HG03108 (cell line): ENCODE results near the gene PNMA6F.
A peak's percentile ranks its signal among the peaks of the same experiment; 100 is the strongest.
"Not testable (repeated sequence)": the region's sequence is repeated elsewhere in the genome, so short reads cannot be mapped to it uniquely, and the experiment has no call there.

Experiments
- ATAC-seq: cut with Tn5 transposase; IDR thresholded peaks from one replicate; pipeline ENCODE4 v1.9.1; 2021; ENCODE audit warnings: moderate library complexity; ENCODE audit not compliant: unreplicated experiment

Gene PNMA6F

DNA sequence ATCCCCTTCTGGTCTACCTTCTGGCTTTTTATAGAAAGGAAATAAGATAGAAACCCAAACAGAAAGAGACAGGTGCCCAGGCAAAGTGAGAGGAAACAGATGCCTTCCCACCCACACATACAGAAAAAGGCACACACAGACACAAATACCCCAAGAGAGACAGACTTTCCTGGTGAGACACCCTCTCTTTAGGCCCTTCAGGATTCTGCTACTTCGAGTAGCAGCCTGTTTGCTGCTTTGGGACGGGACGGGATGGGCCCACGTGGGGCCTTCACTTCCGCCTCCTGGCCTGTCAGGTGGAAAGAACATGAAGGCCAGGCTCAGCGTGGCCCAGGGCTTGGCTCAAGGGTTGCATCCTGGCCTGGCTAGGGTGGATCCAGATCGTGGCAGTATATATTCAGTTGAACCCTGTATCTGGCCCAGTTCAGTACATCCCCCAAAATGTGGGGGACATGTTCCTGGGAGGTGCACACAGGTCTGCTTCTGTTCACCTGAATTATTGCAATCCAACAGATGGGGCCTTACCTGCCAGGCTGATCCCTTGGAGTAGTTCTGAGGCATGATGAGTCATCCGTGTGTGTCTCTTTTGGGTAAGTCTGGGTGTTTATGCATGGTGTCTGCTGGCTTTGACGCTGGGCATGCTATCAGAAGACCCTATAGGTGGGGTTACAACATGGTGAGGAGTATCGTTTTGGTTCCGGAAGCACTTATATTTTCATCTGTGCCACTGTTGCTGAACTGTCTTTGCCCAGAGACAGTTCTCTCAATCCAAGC lies 14.7 kb upstream of the PNMA6F start:
- no peak for ATAC-seq

DNA sequence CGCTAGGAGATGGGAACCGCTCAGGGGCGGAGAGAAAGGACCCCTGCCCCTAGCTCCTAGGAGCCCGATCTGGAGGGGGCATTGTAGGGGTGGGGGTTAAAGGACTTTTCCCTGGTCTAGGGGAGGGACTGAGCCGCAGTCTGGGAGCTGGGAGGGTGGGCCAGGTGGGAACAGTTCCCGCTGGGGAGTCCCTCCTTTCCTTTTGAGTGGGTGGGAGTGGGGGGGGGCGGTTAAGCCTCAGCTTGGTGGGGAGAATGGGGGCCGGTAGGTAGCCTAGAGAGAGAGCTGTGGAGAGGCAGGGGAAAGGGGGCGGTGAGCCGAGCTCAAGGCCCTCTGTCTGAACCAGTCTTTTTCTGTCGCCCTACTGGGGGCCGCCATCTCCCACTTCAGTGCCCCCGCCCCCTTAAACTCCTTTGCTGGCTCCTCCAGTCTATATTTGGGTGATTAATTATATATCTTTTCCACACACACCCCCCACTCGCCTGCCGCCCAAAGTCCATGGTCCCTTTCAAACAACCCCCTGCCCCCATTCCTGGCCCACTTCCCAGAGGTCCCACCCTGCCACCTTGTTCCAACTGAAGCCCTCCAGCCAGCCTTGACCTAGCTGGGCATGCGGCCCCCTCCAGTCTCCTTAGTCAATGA lies 13.2 kb upstream of the PNMA6F start:
- no peak for ATAC-seq

DNA sequence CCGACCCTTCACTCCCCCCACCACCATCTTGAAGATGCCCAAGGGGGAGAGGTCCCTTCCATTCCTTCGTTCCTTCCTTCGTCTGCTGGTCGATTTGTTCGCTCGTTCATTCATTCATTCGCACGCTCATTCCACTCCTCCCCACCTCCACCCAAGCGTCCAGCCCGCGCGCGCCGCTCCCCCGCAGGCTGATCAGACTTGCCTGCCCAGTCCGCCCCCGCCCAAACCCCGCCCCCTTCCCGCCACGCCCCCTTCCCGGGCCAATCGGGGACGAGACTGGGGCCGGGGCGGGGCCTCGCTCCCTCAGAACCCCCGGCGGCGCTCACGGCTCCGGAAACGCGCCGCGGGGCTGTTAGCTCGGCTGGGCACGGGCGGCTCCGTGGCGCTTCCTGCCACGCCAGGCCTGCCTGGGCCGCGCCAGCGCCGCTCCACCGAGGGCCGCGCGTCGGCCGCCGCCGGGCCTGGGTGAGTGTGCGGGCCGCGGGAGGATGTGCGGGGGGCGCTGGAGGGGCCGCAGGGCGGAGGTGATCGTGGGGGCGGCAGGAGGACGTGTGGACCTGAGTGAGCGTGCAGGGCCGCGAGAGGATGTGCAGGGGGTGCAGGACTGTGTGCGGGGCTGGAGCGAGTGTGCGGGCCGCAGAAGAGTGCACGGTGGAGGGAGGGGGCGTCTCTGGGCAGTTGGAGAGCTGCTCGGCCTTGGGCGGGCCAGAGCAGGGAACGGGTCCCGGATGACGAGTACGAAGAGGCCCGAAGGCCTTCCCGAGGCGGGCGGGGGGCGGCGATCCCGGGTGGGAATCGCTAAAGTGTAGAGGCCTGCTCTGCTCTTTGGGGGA lies 12.5 kb upstream of the PNMA6F start, which contains the start of gene ZNF275:
TSS of gene ZNF275 (plus strand) at position 333 of the 833 bp plus-strand sequence. CDS start 2,527 bp downstream, outside the sequence.
- peak; percentile 88 for ATAC-seq

DNA sequence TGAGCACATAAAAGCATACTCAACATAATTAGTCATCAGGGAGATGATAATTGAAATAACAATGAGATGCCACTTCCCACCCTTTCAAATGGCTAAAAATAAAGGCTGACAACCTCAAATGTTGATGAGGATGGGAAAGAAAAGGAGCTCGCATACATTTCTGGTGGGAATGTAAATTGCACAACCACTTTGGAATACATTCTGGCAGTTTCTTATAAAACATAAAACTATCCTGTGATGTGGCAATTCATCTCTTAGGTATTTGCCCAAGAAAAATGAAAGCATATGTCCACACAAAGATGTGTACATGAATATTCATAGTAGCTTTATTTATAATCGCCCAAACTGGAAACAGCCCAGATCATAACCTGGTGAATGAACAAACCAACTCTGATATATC lies 11.7 kb upstream of the PNMA6F start:
- no peak for ATAC-seq

DNA sequence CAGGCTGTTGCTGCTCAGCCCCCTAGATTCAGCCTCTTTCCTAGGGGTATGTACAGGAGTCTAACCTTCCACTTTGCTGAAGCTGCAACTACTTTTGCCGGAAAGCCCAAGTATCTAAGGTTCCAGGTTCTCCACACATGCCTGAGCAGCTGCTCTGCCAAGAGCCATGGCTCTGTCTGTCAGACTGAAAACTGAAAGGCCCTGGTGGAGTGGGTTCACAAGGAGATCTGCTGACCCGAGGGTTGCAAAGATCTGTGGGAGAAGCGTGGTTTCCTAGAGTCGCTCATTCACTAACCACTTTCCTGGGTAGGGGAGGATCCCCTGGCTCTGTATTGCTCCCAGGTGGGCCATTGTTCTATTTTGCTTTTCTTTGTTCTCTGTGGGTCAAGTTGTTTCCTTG lies 6.0 kb upstream of the PNMA6F start:
- no peak for ATAC-seq

DNA sequence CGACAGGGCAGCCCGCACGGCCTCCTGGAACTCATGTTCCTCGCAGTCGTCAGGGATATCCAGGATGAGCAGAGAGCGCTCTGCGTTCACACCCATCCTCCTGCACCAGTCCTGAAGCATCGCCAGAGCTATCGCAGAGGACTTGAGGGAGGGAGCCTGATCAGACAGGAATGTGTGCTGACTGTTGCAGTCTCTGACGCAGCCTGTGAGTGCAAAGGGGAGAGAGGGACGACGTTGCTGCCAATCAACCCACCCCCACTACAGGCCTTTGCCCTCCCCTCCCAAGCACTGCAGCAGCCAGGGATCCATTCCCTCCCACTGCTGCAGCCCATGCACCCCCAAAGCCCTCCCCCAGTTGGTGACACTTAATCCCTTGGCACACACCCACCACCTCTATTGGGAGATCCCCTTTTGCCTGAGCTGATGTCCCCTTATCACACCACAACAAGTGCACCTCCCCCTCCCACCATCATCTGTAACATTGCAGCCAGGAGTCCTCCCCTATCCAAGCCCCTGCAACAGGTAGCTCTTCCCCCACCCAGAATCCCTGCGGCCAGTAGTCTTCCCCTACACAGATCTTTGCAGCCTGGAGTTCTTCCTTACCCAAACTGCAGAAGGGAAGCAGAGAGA lies 897 bp downstream of the PNMA6F start:
- no peak for ATAC-seq

DNA sequence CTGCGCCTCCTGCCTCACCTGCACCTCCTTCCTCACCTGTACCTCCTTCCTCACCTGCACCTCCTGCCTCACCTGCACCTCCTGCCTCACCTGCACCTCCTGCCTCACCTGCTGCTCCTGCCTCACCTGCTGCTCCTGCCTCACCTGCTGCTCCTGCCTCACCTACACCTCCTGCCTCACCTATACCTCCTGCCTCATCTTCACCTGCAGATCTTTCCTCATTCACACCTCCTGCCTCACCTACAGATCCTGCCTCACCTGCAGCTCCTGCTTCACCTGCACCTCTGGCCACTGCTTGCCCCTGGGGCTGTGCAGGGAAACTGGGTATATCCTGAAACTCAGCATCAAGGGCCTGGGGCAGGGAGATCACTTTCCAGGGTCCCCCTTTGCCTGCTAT lies 1.5 kb downstream of the PNMA6F start:
- not testable (repeated sequence) for ATAC-seq

DNA sequence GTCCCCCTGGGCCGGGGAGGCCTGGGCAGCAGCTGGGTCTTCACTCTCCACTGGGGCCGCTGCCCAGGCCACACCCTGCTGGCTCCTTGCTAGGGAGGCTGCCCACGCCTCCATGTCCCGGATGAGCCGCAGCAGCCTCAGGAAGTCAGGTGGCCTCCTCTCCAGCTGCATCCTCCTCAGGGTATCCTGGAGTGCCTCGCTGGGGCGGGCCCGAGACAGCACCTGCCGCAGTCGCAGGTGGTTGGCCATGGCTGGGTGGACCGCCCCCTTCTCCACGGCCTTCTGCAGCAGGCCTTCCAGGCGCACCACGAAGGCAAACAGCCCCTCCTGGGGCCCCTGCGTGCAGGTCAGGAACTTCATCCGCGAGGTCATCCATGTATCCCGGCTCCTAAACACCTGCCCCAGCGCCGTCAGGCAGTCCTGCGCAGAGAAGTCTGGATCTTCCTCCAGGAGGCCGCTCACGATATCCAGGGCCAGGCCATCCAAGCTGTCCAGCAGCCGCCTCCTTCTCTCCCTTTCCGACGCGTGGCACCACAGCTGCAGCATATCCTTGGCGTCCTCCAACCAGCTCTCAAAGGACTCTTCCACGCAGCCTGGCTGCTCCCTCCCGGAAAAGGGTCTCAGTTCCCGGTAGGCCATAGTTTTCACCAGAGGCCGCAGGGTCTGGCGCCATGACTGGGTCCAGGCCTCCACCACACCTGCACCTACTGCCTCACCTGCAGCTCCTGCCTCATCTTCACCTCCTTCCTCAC lies 2.1 kb downstream of the PNMA6F start:
- no peak for ATAC-seq

DNA sequence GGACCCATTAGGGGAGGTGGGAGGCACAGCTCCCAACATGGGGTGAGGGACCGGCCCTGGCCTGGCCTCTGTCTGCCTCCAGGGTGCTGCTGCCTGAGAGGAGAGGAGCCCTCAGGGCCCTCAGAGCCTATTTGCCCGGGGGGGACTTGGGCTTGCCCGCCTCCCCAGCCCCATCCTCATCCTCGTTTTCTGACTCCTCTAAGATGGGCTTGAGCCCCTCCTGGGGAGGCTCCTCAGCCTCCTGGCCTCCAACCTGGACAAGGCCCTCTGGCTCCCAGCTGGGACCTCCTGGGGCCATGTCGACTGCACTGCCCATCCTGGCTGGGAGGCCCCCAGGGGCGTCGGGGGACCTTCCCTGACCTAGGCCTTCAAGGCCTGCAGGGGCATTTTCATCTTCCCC lies 2.8 kb downstream of the PNMA6F start:
- ATAC-seq = no peak

DNA sequence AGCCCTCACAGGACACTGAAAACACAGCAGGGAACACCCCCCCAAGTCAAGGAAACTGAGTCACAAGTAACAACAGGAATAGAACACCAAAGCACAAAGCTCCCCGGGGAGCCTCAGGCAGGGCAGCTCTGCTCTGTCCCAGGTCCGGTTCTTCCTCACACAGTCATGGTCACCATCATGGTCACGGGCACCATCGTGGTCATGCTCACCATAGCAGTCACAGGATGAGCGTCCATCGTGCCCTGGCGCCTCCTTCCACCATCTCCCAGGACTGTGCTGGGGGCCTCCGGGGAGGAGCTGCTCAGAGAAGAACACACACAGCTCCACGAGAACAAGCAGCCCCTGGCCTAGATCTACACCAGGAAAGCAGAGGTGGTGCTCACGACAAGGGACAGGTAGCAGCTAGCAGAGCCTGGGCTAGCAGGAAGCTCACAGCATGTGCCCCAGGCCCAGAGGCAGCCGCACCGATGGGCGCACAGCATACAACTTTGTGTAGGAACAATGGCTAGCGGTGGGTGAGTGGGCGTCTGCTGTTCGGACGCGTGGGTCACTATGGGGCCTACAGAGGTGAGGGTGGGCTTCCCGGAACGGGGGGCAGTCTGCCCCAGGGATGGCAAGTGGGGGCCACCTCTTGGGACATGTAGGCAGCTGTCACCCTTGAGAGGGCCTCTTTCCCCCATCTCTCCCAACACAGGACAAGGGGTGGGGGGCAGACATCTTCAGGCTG lies 3.4 kb downstream of the PNMA6F start:
- no peak for ATAC-seq

DNA sequence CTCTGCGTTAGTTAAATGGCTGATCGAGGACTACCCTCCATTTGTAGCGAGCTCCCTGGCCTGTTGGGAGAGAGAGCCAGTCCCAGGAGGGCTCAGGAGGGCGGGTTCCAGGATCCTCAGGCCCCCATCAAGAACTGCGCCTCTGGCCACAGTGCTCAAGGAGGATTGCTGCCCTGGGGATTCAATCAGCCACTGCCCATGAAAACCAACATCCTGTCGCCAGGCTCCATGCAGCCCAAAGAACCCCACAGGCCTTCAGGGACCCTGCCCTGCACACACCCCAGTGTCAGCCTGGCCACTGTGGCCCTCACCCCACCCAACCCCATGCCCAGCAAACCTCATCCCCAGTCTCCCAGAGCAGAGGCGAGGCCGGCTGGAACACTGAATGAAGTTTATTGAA lies 4.3 kb downstream of the PNMA6F start:
- ATAC-seq = no peak

DNA sequence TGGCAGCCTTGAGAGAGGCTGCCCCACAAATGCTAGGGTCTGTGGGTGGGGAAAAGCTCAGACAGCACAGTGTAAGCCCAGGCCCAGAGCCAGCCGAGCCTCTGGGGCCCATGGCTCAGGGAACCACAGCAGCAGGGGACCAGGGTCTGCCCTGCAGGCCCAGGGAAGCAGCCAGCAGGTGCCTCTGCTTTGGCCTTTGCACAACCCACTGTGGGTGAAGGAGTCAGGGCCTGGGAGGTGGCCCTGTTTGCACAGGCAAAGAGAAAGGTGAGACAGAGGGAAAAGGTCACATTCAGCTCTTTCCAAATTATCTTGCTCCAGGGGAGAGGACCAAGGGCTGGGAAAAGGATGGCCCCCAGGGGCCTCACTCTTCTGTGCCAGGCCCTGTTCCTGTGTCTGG lies 8.7 kb downstream of the PNMA6F start:
- ATAC-seq = no peak

DNA sequence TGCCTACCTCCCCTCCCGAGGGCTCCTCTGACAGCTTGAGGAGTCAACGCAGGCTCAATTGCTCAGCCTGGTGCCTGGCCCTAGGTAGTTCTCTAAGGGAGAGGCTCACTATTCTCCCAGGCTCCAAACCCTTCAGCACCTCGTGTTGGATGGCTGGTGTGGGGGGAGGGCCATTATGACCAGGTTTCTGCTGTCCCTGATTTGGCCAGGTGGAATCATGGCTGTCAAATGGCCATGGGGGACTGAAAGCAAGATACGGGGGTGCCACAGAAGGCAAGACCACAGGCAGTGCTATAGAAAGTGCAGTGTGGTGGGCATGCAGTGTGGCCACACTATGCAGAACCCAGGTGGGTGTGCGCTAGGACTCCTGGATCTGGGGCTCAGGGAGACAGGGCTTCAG lies 9.5 kb downstream of the PNMA6F start:
- no peak for ATAC-seq

DNA sequence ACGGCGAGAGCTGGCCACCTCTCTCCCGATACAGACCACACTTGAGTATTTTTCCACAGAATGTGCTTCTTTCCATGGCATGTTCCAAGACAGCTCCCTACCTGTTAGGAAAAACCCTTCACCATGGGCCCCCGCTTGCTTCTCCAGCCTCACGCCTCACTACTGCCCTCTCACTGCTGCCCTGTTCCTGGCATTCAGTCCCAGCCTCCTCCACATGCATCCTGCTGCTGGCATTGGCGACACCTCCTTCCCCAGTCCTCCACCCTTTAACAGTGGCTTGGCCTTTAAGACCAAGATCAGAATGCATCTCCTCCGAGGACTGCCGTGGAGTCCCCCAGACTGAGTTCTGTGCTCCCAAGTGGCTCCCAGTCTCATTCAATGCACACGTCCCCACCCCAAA lies 10.7 kb downstream of the PNMA6F start:
- ATAC-seq = no peak

DNA sequence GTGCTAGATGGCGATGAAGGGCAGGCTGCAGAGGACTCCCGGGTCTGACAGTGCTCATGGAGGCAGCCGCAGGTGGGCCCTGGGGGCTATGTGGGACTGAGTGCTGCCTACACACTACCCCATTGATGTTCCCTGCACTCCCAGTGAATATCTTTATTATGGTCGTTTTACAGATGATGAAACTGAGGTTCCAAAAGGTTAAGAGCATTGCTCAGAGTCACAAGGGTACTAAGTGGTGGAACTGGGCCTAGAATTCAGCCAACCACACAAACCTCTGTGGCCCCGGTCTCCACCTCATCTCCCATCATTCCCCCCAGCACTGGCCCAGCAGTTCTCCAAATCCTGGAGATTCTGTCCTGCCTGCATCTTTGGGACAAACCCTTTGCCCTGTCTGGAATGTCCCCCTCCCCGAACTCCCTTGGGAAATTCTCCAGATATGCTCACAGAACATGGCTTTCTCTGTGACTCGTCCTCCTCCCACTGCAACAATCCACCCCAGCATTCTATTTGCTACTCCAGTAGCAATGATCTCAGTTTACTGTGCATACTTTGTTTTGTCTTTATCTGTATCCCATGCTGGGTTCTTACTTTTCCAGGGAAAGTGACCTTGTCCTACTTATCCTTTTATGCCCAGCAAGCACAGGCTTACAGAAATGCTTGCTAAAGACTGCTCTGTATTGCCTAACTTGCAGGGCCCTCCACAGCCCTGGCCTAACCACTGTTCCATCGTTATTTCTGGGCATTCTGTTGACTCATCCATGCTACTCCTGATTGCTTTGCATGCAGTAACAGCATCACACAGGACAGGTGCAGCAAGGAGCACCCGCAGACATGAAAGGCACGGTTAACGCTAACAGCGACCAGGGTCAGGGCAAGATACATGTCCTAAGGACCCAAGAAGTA lies 14.0 kb downstream of the PNMA6F start:
- no peak for ATAC-seq

DNA sequence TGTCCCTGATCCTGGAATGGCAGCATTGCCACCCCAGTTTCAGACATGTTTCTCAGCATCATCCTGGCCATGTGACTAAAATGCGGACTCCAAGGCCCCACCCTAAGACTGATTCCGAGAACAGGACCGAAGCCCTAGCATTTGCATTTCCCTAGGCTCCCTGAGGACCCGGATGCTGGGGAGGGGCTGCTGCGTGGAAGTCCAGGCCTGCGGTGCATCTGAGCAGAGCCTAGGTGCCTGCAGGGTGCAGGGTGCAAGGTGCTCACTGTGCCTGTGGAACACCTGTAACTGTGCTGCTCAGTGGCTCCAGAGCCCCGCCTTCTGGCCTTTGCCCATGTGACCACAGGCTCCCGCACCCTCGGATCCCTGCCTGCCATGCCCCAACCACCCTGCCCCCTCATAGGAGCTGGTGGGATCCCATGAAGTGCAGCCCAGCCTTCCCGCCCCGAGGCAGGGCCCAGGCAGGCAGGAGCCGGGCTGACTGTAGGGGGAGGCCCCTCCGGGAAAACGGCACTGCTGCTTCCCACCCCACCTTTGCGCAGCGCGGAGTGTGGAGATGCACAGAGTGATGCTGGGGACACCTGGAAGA lies 14.9 kb downstream of the PNMA6F start:
- no peak for ATAC-seq

DNA sequence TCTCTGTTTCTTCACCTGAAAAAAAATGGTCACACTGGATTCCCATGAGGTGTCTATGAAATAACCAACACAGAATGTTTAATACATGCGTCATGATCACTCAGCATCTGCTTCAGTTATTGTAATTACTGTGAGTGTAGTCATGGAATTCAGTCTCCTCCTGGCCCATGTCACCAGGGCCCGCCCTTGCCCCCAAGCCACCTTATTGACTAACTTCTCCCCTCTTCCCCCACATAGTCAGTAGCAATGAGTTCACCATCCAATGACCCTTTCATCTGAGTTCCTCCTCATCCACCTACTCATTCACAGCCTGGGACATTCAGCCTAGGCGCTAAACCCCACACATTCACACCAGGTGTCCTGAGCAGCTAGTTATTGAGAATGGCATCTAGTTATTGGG lies 15.6 kb downstream of the PNMA6F start:
- no peak for ATAC-seq

DNA sequence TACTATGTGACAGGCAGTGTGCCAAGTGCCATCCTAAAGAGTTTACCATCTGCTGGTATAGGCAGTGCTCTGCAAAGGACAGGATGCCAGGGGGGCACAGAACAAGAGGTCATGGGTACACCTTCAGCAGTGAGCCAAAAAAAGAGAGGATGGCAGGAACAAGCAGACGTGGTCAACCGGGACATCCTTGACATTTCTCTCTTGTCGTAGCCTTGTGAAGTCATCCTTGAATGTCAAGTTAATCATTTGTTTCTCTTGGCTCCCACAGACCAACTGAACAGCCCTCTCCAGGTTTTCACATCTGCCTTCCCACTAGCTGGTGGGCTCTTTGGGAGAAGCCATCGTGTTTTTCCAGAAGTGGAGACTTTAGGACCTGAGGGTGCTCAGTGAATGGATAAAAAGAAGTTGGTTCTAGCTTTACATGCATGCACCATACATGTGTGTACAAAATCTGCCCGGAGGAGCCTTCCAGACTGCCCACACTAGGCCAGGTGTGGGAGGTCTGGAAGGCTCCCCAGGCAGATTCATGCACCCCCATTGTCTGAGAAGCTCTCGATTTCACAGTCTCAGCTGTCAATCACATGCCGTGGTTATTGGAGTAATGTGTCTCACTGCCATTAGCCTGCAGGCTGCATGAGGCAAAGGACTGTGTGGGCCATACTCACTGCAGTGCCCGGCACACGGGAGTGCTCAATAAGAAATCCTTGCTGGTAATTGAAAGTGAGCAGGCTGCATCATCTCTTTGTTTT lies 16.4 kb downstream of the PNMA6F start:
- ATAC-seq = no peak
